NOMO-1 treated with dmso at 0.1 percent for 144 hours (cell line): ENCODE measurements around the gene PLPP4.

Experiments used
- DNase-seq: peaks from one replicate; lab custom pipeline; 2025; ENCODE audit not compliant: unreplicated experiment; lab: John Stamatoyannopoulos, UW

PLPP4 gene

GRCh38 chr10:120515741-120516140 is 58.7 kb downstream of the PLPP4 start:
- DNase-seq: no peak

GRCh38 chr10:120516426-120516825 is 59.4 kb downstream of the PLPP4 start:
- no peak for DNase-seq

DNA sequence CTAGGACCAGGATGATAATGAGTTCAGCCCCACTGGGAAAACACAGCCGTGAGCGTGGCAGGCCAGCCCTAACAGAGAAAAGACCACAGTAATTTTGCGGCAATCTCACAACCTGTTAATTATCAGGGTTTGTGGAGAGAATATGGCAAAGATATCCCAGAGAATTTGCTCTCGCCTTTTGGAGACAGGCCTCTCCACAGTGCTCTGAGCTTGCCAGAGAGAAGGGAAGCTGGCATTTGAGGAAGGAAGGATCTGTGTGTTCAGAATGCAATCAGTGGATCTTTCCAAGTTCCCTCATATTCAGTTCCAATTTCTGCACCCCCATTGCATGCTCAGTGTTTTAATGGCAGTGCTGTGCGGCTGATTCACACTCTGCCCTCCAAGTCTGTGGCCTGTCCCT is 60.2 kb downstream of the PLPP4 start:
- DNase-seq: no peak

DNA sequence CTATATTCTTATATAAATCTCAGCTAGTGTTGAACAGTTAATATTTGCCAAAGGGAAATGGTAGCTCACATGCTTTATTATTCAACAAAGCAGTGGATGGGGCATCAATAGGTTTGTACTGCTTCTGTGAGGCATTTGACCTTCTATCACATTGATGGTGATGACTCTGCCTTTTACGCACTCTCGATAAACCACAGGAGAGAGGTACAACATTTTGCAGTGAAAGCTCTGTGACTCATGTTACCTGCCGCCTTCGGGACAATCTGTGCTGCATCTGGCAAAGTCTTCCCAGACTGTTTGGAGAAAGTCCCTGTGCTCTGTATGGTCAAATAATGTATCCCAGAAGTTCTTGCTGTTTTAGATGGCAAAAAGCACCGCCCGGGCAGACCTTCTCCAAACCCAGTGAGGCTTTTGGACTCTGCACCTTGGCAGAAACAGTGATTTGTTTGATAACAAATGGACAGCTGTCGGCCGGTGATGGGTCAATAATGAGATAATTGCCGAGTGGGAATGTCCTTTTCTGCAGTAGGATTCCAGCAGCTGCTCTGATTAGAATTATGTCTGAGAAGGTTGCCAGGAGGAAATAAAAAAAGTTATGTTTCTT is 61.0 kb downstream of the PLPP4 start:
- no peak for DNase-seq

DNA sequence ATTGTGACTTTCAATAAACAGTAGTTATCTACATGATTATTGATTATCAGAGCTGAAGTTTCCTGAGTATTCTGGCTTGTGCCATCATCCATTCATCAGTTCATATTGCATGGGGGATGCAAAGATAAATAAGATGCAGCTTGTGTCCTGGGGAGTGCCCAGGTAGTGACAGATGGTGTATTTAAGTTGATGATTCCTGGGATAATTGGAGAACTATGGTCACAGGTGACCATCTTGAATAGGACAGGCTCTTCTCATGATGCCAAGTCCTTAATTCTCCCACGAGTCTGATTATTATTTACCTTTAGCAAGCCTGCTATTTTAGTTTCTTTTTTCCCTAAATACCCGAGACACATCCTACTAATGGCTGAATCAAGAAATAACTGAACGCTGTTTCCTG is 64.9 kb downstream of the PLPP4 start:
- DNase-seq: no peak

DNA sequence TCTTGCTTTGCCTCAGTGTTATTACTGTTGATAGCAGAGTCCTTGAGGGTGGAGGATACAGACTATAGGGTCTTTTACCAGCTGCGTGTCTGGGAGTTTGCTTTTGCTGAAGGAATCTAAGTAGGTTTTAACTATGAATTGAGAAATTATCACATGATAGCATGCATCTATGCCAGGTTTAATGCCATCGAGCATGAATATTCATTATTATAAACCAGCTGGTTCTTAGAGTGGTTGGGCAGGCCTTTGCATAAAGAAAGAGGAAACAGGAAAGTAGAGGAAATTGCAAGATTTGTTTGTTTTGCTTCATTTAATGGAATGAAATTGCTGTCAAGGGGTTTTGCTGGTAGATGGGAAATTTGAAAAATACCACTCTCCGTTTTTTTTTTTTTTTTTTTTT is 70.7 kb downstream of the PLPP4 start:
- no peak for DNase-seq

- DNase-seq: no peak
These were observed 73.7 kb downstream of the PLPP4 start for GRCh38 chr10:120530699-120531098.

GRCh38 chr10:120538091-120538490 is 81.1 kb downstream of the PLPP4 start:
- DNase-seq: no peak

- no peak for DNase-seq
These were observed 82.0 kb downstream of the PLPP4 start for GRCh38 chr10:120539076-120539475.

DNA sequence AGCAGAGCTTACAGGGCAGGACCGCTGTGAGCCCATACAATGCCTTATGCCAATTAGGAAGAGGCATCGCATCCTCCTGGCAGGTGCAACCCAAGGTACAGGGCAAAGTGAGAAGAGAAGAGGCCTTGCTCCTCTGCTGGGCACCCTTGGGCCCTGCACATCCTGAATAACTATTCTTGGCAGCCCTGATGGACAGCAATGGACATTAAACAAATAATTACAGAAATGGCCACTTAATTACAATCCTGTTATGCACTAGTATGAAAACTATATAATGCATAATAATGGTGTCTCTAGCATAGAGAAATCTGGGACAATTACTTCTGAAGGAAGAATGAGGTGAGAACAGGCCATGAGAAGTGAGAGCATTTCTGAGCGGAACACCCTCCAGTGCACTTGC is 83.5 kb downstream of the PLPP4 start:
- no peak for DNase-seq

- DNase-seq: no peak
These were observed 85.0 kb downstream of the PLPP4 start for GRCh38 chr10:120541984-120542383.

GRCh38 chr10:120542591-120542990 is 85.6 kb downstream of the PLPP4 start:
- no peak for DNase-seq

- DNase-seq: no peak
These were observed 86.3 kb downstream of the PLPP4 start for GRCh38 chr10:120543291-120543690.

DNA sequence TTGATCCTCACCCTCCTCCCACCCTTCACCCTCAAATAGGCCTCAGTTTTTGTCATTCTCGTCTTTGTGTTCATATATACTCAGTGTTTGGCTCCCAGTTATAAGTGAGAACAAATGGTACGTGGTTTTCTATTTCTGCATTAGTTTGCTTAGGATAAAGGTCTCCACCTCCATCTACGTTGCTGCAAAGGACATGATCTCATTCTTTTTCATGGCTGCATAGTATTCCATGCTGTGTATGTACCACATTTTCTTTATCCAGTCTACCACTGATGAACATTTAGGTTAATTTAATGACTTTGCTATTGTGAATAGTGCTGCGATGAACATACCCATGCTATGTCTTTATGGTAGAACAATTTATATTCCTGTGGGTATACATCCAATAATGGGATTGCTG is 91.2 kb downstream of the PLPP4 start:
- no peak for DNase-seq

DNA sequence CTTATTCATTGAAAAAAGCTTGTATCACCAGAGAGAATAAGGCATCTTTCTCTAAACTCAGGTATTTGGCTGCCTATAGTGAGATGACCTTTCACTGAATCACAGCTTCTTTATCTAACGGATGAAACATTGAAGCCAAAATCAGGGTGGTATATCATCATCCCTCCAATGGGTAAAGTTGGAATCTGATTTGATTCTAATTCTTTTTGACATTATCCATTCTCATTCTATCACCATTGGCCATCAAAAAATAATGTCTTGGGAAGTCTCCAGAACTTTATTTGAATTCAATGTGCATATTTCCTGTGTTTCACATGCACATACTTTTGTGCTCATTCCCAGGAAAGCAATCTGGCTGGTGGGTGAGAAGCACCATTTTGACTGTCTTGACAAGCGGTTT is 95.2 kb downstream of the PLPP4 start:
- no peak for DNase-seq

DNA sequence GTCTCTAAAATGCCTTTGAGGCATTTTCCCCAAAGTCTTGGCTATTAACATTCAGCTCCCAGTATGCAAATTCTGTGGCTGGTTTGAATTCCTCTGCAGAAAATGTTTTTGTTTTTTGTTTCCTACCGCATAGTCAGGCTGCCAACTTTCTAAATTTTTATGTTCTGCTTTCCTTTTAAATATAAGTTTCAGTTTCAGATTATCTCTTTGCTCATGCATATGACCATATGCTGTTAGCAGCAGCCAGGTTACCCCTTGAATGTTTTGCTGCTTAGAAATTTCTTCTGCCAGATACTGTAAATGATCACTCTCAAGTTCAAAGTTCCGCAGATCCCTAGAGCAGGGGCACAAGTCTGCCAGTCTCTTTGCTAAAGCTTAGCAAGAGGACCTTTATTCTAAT is 96.9 kb downstream of the PLPP4 start:
- no peak for DNase-seq

GRCh38 chr10:120555436-120555835 is 98.4 kb downstream of the PLPP4 start:
- DNase-seq: no peak

- DNase-seq: no peak
These were observed 99.0 kb downstream of the PLPP4 start for GRCh38 chr10:120555842-120556532.

DNA sequence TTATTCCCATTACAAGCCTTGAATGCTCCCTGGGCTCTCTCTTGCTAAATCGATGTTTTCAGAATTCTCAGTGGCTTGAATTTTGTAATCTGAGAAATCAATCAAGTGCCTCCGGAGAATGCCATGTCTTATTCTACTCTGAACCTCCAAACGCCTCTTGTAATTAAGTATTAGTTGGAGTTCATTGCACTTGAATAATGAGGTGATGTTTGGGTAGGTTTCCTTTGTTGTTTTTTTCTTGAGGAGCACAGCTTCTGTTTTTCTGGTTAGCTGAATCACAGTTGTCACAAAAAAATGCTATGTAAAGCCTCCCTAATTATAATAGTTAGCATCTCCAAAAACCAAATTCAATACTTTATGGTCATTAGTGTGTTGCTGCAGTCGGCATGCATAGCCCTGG is 100.3 kb downstream of the PLPP4 start:
- DNase-seq: no peak

DNA sequence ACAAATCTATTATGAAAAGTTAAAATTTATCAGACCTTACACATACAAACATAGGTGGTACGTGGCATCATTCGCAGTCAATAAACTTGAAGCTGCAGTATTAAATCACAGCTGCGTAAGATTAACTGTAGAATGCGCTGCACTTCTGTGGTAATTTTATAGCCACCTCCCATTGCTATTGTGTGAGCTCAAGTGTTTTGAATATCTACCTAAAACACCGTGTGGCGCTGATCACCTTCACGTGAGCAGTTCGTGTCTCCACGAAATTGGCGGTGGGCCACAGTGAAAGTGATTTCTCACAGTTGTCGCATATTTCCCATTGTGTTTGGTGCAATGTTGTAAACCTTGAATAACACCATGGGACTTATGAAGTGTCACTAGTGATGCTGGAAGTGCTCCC is 102.8 kb downstream of the PLPP4 start:
- DNase-seq: no peak

DNA sequence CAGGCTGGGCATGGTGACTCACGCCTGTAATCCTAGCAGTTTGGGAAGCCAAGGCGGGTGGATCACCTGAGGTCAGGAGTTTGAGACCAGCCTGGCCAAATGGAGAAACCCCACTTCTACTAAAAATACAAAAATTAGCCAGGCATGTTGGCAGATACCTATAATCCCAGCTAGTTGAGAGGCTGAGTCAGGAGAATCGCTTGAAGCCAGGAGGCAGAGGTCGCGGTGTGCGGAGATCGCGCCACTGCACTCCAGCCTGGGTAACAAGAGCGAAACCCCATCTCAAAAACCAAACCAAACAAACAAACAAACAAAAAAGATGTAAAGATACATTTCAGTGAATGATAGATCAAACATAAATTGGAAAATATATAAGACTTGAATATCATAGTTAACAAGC is 105.9 kb downstream of the PLPP4 start:
- no peak for DNase-seq

- no peak for DNase-seq
These were observed 113.4 kb downstream of the PLPP4 start for GRCh38 chr10:120570418-120570817.

- DNase-seq: no peak
These were observed 114.2 kb downstream of the PLPP4 start for GRCh38 chr10:120571266-120571665.
